GM19438 (cell line): ENCODE results near the gene UNC119B.

ENCODE experiments used
- ATAC-seq: cut with Tn5 transposase; IDR thresholded peaks from one replicate; pipeline ENCODE4 v1.9.1; 2021; ENCODE audit warnings: low read depth; ENCODE audit not compliant: unreplicated experiment

UNC119B gene

DNA sequence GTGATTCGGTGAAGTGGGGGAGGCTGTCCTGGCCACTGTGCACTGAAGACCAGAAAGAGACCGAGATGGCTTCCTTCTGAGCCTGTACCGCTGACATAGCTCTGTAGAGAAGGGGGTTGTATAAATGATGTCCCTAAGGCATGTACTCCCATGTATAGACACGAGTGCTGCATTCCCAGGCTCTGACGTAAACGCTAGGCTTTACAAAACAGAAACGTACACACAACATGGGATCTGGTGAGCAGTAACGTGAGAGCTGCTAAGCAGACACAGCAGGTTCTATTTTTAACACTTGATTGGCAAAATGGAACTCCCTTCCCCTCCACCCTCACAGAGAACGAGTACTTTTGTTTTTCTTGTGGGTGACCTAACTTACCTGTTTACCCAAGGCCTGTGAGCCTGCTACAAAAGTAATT is 51.3 kb downstream of the UNC119B start:
- no peak for ATAC-seq

- no peak for ATAC-seq
Observed at GRCh38 chr12:120762086-120762485, 51.8 kb downstream of the UNC119B start.

DNA sequence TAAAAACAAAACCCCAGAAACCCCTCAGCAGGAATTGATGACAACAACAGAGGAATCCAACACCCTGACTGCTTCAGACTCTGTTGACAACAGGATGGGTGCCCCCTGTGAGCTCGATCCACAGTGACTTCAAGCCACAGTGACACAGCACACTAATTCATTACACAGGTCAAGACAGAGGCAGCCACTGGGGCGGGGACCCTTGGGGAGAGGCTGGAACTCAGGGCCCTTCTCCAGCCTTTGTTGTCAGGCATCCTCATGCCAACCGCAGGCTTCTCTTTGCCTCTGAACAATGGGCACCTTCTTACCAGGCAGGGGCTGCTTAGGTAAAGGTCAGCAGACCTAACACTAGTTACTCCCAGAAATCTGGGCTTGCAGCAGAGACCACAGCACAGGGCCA is 53.0 kb downstream of the UNC119B start:
- ATAC-seq: no peak

- ATAC-seq: no peak
Observed at GRCh38 chr12:120764816-120765215, 54.6 kb downstream of the UNC119B start.

- no peak for ATAC-seq
Observed at GRCh38 chr12:120766566-120766965, 56.3 kb downstream of the UNC119B start.

DNA sequence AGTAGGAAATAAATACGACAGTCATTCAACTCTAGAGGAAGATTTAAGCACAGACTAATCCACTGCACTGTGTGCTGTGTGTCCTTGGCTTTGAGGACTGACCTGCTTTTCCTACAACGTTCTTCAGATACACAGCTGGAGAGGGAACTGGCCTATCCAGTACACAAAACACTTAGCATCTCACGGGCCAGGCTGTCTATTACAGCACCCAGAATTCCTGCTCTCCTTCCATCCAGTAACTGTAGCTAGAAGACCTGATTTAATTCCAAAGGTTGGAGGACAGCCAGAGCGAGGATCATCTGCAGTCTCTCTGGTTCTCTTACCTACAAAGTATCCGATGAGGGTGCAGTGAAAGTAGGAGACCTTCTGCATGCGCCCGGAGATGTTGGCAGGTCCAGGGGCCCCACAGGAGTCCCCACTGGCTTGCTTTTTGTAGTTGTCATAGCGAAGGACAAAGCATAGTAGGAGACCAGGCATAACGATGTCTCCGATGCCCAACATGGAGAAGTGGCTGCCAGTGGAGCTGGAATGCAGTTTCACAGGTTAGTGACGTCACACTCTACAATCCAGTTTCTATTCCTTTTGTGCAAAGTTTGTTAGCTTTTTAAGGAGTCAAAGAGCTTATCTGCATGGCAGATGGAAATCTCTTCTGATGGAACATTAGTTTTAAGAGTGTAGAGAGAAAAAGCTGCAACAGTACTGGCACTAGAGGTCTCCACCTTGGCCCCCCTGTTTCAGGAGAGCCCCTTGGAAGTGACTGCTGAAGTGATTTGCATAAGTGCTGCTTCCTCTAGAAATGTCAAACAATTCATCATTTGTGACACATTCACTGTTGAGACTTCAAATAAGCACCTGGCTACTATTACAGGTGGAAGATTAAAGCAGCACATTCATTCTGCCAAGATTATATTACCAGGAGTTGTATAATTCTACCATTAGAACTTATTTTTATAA is 57.1 kb downstream of the UNC119B start:
- no peak for ATAC-seq

DNA sequence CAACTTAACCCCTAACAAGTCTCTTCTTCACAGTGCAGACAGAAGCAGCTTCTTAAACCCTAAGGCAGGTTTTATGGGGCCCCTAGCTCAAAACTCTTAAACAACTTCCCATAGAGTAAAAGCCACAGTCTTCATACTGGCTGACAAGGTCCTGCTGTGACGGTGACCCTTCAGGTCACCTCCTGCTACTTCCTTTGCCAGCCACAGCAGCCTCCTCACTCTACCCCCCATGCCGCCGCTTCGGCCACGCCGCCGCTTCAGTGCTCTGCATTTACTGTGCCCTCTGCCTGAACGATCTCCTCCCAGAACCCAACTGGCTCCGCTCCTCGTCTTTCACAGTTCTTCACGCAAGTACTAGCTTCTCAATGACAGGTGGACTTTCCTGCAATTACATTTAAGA is 60.8 kb downstream of the UNC119B start:
- no peak for ATAC-seq
